GM23248 (cell line): ENCODE results near the gene PPFIA4.

Experiments used
- EZH2 ChIP-seq: fragments of 200-600 bp; sonication (generic); IDR thresholded peaks from 2 replicates; pipeline ENCODE4 v1.6.1; 2018; ENCODE audit warnings: antibody characterized with exemption, mild to moderate bottlenecking; ENCODE audit not compliant: insufficient read depth, poor library complexity, severe bottlenecking
- EZH2phosphoT487 ChIP-seq: fragments of 200-600 bp; sonication (generic); IDR thresholded peaks from 2 replicates; pipeline ENCODE4 v1.6.1; 2018; ENCODE audit warnings: antibody characterized with exemption, moderate library complexity, mild to moderate bottlenecking, low read depth; ENCODE audit not compliant: insufficient read depth

DNA sequence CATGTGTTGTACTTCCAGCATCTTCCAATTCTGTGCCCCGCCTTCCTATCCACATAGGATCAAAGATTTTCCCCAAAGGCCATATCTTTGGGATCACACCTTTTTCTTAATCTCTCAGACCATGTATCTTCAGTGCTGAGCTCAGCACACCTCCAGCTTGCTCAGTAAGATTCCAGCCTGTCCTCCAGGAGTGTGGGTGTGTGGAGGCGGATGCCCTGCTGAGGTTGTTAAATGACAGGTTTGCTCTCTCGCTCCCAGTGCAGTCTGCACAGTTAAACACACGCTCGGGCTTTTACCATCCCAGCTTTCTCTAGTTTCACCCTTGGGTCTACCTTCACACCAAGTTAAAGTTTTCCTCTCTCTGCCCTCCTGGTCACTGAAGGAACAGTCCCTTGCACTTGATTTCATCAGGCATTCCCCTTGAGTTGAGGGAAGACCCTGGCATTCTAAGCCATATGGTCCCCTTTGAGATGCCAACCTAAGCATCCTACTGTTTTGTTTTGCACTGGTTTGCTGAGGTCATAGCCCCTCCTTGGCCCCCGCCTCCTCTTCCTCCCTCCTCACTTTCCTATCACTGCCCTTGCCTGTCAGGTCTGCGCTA, 45.8 kb downstream of the PPFIA4 start:
- no peak for TF ChIP-seq EZH2phosphoT487
- TF ChIP-seq EZH2, result no peak
